ENCODE results near the gene TNFRSF21.

Gene TNFRSF21

GRCh38 chr6:47309291-47310130 lies at the start of gene TNFRSF21:
TSS of gene TNFRSF21 (minus strand) at chr6:47309905. CDS start at chr6:47309511, 394 bp downstream.
- TF ChIP-seq CTCF (IDR thresholded peaks at IDR 0.05; ENCODE audit: low read depth, low read length): peak; percentile 97
- in situ Hi-C loops (cut with HindIII; ENCODE audit: low sequenced_read_pairs): no loop called here
- H3K4me3 ChIP-seq (ENCODE audit: low read depth, low read length): peak within 1 kb of the TSS; percentile 53
- peak; percentile 91 for DNase-seq (ENCODE audit: low read depth, low spot score)

GRCh38 chr6:47358440-47359225 lies 48.9 kb upstream of the TNFRSF21 start:
- DNase-seq (ENCODE audit: low read depth, low spot score): no peak
- in situ Hi-C loops (cut with HindIII; ENCODE audit: low sequenced_read_pairs): no loop called here
- no peak overlapping the region for H3K4me3 ChIP-seq (ENCODE audit: low read depth, low read length)
- TF ChIP-seq CTCF (IDR thresholded peaks at IDR 0.05; ENCODE audit: low read depth, low read length): no peak

GRCh38 chr6:47357827-47358226 lies 48.1 kb upstream of the TNFRSF21 start:
- in situ Hi-C loops (cut with HindIII; ENCODE audit: low sequenced_read_pairs): no loop called here
- no peak for DNase-seq (ENCODE audit: low read depth, low spot score)
- no peak overlapping the region for H3K4me3 ChIP-seq (ENCODE audit: low read depth, low read length)
- TF ChIP-seq CTCF (IDR thresholded peaks at IDR 0.05; ENCODE audit: low read depth, low read length): no peak

GRCh38 chr6:47355496-47355895 lies 45.8 kb upstream of the TNFRSF21 start:
- in situ Hi-C loops (cut with HindIII; ENCODE audit: low sequenced_read_pairs): no loop called here
- no peak for DNase-seq (ENCODE audit: low read depth, low spot score)
- no peak overlapping the region for H3K4me3 ChIP-seq (ENCODE audit: low read depth, low read length)
- TF ChIP-seq CTCF (IDR thresholded peaks at IDR 0.05; ENCODE audit: low read depth, low read length): no peak

- in situ Hi-C loops (cut with HindIII; ENCODE audit: low sequenced_read_pairs): no loop called here
- TF ChIP-seq CTCF (IDR thresholded peaks at IDR 0.05; ENCODE audit: low read depth, low read length): no peak
- H3K4me3 ChIP-seq (ENCODE audit: low read depth, low read length): no peak overlapping the region
These were observed 44.2 kb upstream of the TNFRSF21 start for GRCh38 chr6:47353871-47354270.

GRCh38 chr6:47352966-47353365 lies 43.3 kb upstream of the TNFRSF21 start:
- DNase-seq (ENCODE audit: low read depth, low spot score): no peak
- H3K4me3 ChIP-seq (ENCODE audit: low read depth, low read length): no peak overlapping the region
- in situ Hi-C loops (cut with HindIII; ENCODE audit: low sequenced_read_pairs): no loop called here
- no peak for TF ChIP-seq CTCF (IDR thresholded peaks at IDR 0.05; ENCODE audit: low read depth, low read length)

More at GRCh38 chr6:47353871-47354270, 44.2 kb upstream of the TNFRSF21 start:
- no peak for DNase-seq (ENCODE audit: low read depth, low spot score)

Data from astrocyte of the spinal cord (primary cell).